BE2C (cell line): ENCODE measurements around the gene STOX1.

Experiments used
- DNase-seq: peaks from one replicate; pipeline ENCODE4 v3.0.0-alpha.2; 2020
- H3K27me3 ChIP-seq: fragments of 250-450 bp; sonication (Bioruptor Pico); 2 replicates; pipeline ENCODE4 v1.5.1; 2020; ENCODE audit warnings: mild to moderate bottlenecking
- H3K36me3 ChIP-seq: fragments of 250-450 bp; sonication (Bioruptor Pico); 2 replicates; pipeline ENCODE4 v1.5.1; 2020; ENCODE audit warnings: mild to moderate bottlenecking
- H3K4me1 ChIP-seq: fragments of 250-450 bp; sonication (Bioruptor Pico); 2 replicates; pipeline ENCODE4 v1.5.1; 2020
- H3K4me3 ChIP-seq: 2 replicates; pipeline ENCODE4 v1.5.1; 2011; ENCODE audit warnings: low read depth, low read length
- H3K9me3 ChIP-seq: fragments of 250-450 bp; sonication (Bioruptor Pico); 2 replicates; pipeline ENCODE4 v1.5.1; 2020
- CTCF ChIP-seq: IDR thresholded peaks from 2 replicates; pipeline ENCODE4 v1.5.1; 2012; ENCODE audit warnings: mild to moderate bottlenecking, low read depth, low read length

STOX1 gene

GRCh38 chr10:68897336-68897741 lies 70.0 kb downstream of the STOX1 start:
- H3K9me3 ChIP-seq = no peaks in the 10 kb centered on the region
- H3K4me1 ChIP-seq = no peaks in the 10 kb centered on the region
- no peak overlapping the region for H3K4me3 ChIP-seq
- TF ChIP-seq CTCF = peak; percentile 68
- DNase-seq = peak; percentile 68
- no peaks in the 10 kb centered on the region for H3K27me3 ChIP-seq
- H3K36me3 ChIP-seq = no peaks in the 10 kb centered on the region

GRCh38 chr10:68899186-68899745 lies 71.9 kb downstream of the STOX1 start:
- Histone ChIP-seq H3K4me1 (peaks cover 3% of the 10 kb centered on the region; the same call in 1 of the 2 replicates), H3K36me3 (no peaks in the 10 kb centered on the region), H3K9me3 (no peaks in the 10 kb centered on the region), H3K4me3 (no peak overlapping the region), H3K27me3 (no peaks in the 10 kb centered on the region)
- no peak for TF ChIP-seq CTCF
- DNase-seq = no peak

GRCh38 chr10:68900427-68901104 lies 73.2 kb downstream of the STOX1 start:
- Histone ChIP-seq H3K9me3 (no peaks in the 10 kb centered on the region), H3K4me1 (peaks cover 3% of the 10 kb centered on the region; the same call in 1 of the 2 replicates), H3K27me3 (no peaks in the 10 kb centered on the region), H3K36me3 (no peaks in the 10 kb centered on the region), H3K4me3 (peak overlapping the region; percentile 98)
- no peak for DNase-seq
- no peak for TF ChIP-seq CTCF

- DNase-seq = peak; percentile 96
- no peak for TF ChIP-seq CTCF
- no peaks in the 10 kb centered on the region for H3K9me3 ChIP-seq
- H3K4me3 ChIP-seq = peak within 1 kb of the TSS; percentile 98
- no peaks in the 10 kb centered on the region for H3K36me3 ChIP-seq
- no peaks in the 10 kb centered on the region for H3K27me3 ChIP-seq
- H3K4me1 ChIP-seq = peaks cover 3% of the 10 kb centered on the region; the same call in 1 of the 2 replicates
Observed at GRCh38 chr10:68901105-68901927, 74.0 kb downstream of the STOX1 start, which contains the start of gene DDX50. TSS of gene DDX50 (plus strand) at chr10:68901315. CDS start at chr10:68901385, 70 bp downstream.

- peak overlapping the region; percentile 98 for H3K4me3 ChIP-seq
- no peaks in the 10 kb centered on the region for H3K9me3 ChIP-seq
- no peak for TF ChIP-seq CTCF
Observed at GRCh38 chr10:68902382-68902781, 75.1 kb downstream of the STOX1 start.

More at GRCh38 chr10:68902382-68902781, 75.1 kb downstream of the STOX1 start:
- no peaks in the 10 kb centered on the region for H3K27me3 ChIP-seq
- DNase-seq = no peak
- H3K4me1 ChIP-seq = peaks cover 3% of the 10 kb centered on the region; the same call in 1 of the 2 replicates
- peaks cover 8% of the 10 kb centered on the region for H3K36me3 ChIP-seq
